ENCODE results near the gene SMC2.

SMC2 gene

DNA sequence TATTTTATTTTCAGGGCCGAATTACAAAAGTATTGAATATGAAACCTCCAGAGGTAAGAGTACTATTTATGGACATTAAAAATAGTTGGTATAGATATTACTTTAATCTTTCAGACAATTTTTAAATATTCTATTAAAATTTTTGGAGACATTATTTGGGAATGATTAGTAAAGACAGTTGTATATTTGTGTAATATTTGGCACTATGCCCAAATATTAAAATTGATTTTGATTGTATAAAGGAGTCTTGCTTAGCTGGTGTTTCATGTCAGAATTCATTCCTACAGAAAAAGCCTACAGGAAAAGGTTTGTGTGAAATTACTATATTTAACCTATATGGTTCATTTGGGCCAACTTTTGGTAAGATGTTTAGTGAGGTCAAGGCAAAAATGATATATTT is 5.5 kb downstream of the SMC2 start:
- H3K4me1 ChIP-seq (ENCODE audit: control insufficient read depth, insufficient read depth, low read depth, low read length): no peaks in the 10 kb centered on the region
- H3K18ac ChIP-seq (ENCODE audit: low read depth in 1 of 2, low read length in 2 of 2): no peak overlapping the region
- no peak overlapping the region for H2BK12ac ChIP-seq (ENCODE audit: low read length in 2 of 2)
- peaks cover 0 to 44% of the 10 kb centered on the region in 2 experiments for H3K36me3 ChIP-seq (ENCODE audit: control insufficient read depth in 1 of 2, insufficient read depth in 2 of 2, low read depth in 1 of 2, low read length in 2 of 2)
- peaks cover 3% of the 10 kb centered on the region for H3K79me1 ChIP-seq (replicated peaks; ENCODE audit: low read length, poor library complexity, severe bottlenecking)
- no peak overlapping the region for H2AFZ ChIP-seq (ENCODE audit: low read depth, low read length)
- H3K4me2 ChIP-seq (ENCODE audit: low read length, poor library complexity, severe bottlenecking): no peak overlapping the region
- H3K27me3 ChIP-seq (ENCODE audit: control insufficient read depth in 1 of 2, insufficient read depth in 1 of 2, low read length in 2 of 2): no peaks in the 10 kb centered on the region
- no peaks in the 10 kb centered on the region for H3K9me3 ChIP-seq (ENCODE audit: control insufficient read depth, low read length)
- DNase-seq: no peak
- H4K8ac ChIP-seq (ENCODE audit: low read length): no peak overlapping the region
- no peak overlapping the region for H4K91ac ChIP-seq (ENCODE audit: low read length)
- no peak overlapping the region for H3K9ac ChIP-seq (ENCODE audit: low read length)
- H2BK120ac ChIP-seq (ENCODE audit: low read depth, low read length): no peak overlapping the region
- no peak overlapping the region for H2AK5ac ChIP-seq (ENCODE audit: low read length, severe bottlenecking)
- no peak overlapping the region for H2BK5ac ChIP-seq (ENCODE audit: low read depth, low read length, poor library complexity, severe bottlenecking)
- no peak overlapping the region for H3K4ac ChIP-seq (ENCODE audit: low read depth in 1 of 2, low read length in 2 of 2)
- H3K4me3 ChIP-seq (ENCODE audit: insufficient read depth in 1 of 2, low read depth in 1 of 2, low read length in 2 of 2): no peak overlapping the region
- H3K14ac ChIP-seq (ENCODE audit: low read length in 2 of 2): no peak overlapping the region
- H3K23ac ChIP-seq (ENCODE audit: low read length in 2 of 2): no peak overlapping the region
- WGBS: no CpG with 5 or more reads among the region's 1 CpG
- no peak overlapping the region for H3K27ac ChIP-seq (ENCODE audit: low read length, poor library complexity, severe bottlenecking)
- H2BK15ac ChIP-seq (ENCODE audit: low read depth, poor library complexity, severe bottlenecking): no peak overlapping the region

DNA sequence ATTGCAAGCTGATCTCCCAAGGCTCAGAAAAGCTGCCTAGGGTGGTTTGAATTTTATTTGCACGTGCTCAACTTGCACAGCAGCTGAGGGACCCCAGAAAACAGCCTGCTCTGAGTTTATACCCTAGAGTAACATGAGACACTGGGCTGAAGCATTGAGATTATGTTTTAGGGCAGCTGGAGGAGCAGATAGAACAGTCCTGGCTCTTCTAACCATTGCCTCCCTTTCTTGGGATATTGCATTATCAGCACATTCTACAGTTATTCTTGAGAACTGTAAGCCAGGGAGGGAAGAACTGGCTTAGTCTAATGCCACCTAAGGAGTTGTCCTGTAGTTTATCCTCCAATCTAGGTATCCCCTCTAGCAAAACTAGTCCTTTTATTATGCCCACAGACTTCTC is 10.3 kb downstream of the SMC2 start:
- H3K4me3 ChIP-seq (ENCODE audit: insufficient read depth in 1 of 2, low read depth in 1 of 2, low read length in 2 of 2): no peak overlapping the region
- H3K23ac ChIP-seq (ENCODE audit: low read length in 2 of 2): no peak overlapping the region
- no peak overlapping the region for H3K9ac ChIP-seq (ENCODE audit: low read length)
- H3K4ac ChIP-seq (ENCODE audit: low read depth in 1 of 2, low read length in 2 of 2): no peak overlapping the region
- H2AFZ ChIP-seq (ENCODE audit: low read depth, low read length): no peak overlapping the region
- H4K8ac ChIP-seq (ENCODE audit: low read length): no peak overlapping the region
- H2BK120ac ChIP-seq (ENCODE audit: low read depth, low read length): no peak overlapping the region
- no peak overlapping the region for H3K27ac ChIP-seq (ENCODE audit: low read length, poor library complexity, severe bottlenecking)
- H4K91ac ChIP-seq (ENCODE audit: low read length): no peak overlapping the region
- no peaks in the 10 kb centered on the region for H3K79me1 ChIP-seq (replicated peaks; ENCODE audit: low read length, poor library complexity, severe bottlenecking)
- no peak overlapping the region for H2BK15ac ChIP-seq (ENCODE audit: low read depth, poor library complexity, severe bottlenecking)
- no peak overlapping the region for H2BK5ac ChIP-seq (ENCODE audit: low read depth, low read length, poor library complexity, severe bottlenecking)
- H3K18ac ChIP-seq (ENCODE audit: low read depth in 1 of 2, low read length in 2 of 2): no peak overlapping the region
- 48% methylated on average over 1 of the region's 1 CpG for WGBS
- no peak overlapping the region for H2BK12ac ChIP-seq (ENCODE audit: low read length in 2 of 2)
- no peak for DNase-seq
- H3K4me2 ChIP-seq (ENCODE audit: low read length, poor library complexity, severe bottlenecking): no peak overlapping the region
- peaks cover 3 to 83% of the 10 kb centered on the region in 2 experiments for H3K36me3 ChIP-seq (ENCODE audit: control insufficient read depth in 1 of 2, insufficient read depth in 2 of 2, low read depth in 1 of 2, low read length in 2 of 2)
- H2AK5ac ChIP-seq (ENCODE audit: low read length, severe bottlenecking): no peak overlapping the region
- H3K14ac ChIP-seq (ENCODE audit: low read length in 2 of 2): no peak overlapping the region
- H3K9me3 ChIP-seq (ENCODE audit: control insufficient read depth, low read length): no peaks in the 10 kb centered on the region
- H3K27me3 ChIP-seq (ENCODE audit: control insufficient read depth in 1 of 2, insufficient read depth in 1 of 2, low read length in 2 of 2): no peaks in the 10 kb centered on the region
- no peaks in the 10 kb centered on the region for H3K4me1 ChIP-seq (ENCODE audit: control insufficient read depth, insufficient read depth, low read depth, low read length)

DNA sequence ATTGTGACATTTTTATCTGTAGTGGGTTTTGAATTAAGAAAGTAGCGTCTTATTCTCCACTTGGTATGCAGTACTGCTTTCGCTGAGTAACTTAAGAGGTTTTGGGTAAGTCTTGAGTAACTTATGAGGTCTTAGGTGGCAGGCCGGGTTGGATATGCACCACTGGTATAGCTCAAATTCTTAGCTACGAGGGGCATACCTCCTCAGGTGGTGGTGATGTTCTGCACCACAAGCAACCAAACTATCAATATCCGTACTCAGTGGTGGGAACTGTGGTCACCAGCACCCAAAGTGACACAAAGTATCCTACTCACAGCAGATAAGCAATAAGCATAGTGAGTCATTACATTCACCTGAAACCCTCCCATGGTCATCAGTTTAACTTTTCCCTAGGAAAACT is 13.7 kb downstream of the SMC2 start:
- H4K91ac ChIP-seq (ENCODE audit: low read length): no peak overlapping the region
- 99% methylated on average over 5 of the region's 5 CpGs for WGBS
- no peak for DNase-seq

DNA sequence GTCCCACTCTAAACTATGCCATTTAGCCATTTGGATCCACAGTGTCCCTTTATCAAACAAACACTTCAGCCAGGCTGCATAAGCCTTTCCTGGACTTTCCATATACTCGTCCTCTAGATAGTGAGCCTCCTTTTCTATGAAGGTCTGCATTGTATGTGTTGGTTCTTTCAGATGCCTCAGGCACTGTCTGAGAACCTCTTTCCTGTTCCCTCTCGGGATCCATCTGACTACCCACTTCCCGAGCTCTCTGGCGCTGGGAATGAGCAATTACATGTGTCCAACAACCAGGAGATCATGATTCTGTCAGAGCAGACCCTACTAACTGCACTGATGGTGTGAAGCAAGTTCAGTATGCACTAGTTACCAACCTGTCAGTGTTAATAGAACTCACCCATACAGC is 14.2 kb downstream of the SMC2 start:
- Histone ChIP-seq H3K27me3 (ENCODE audit: control insufficient read depth in 1 of 2, insufficient read depth in 1 of 2, low read length in 2 of 2) (no peaks in the 10 kb centered on the region), H3K4me2 (ENCODE audit: low read length, poor library complexity, severe bottlenecking) (no peak overlapping the region)
- WGBS: 93% methylated on average over 4 of the region's 4 CpGs

More for the DNA sequence above, 13.7 kb downstream of the SMC2 start:
- Histone ChIP-seq H3K36me3 (ENCODE audit: control insufficient read depth in 1 of 2, insufficient read depth in 2 of 2, low read depth in 1 of 2, low read length in 2 of 2) (peaks cover 3 to 68% of the 10 kb centered on the region in 2 experiments), H3K4me2 (ENCODE audit: low read length, poor library complexity, severe bottlenecking) (no peak overlapping the region), H3K27me3 (ENCODE audit: control insufficient read depth in 1 of 2, insufficient read depth in 1 of 2, low read length in 2 of 2) (no peaks in the 10 kb centered on the region), H2AFZ (ENCODE audit: low read depth, low read length) (no peak overlapping the region), H2AK5ac (ENCODE audit: low read length, severe bottlenecking) (no peak overlapping the region), H3K23ac (ENCODE audit: low read length in 2 of 2) (no peak overlapping the region), H3K9me3 (ENCODE audit: control insufficient read depth, low read length) (no peaks in the 10 kb centered on the region), H2BK12ac (ENCODE audit: low read length in 2 of 2) (no peak overlapping the region), H3K14ac (ENCODE audit: low read length in 2 of 2) (no peak overlapping the region), H3K4me1 (ENCODE audit: control insufficient read depth, insufficient read depth, low read depth, low read length) (no peaks in the 10 kb centered on the region), H3K4ac (ENCODE audit: low read depth in 1 of 2, low read length in 2 of 2) (no peak overlapping the region), H4K8ac (ENCODE audit: low read length) (no peak overlapping the region), H2BK120ac (ENCODE audit: low read depth, low read length) (no peak overlapping the region), H3K4me3 (ENCODE audit: insufficient read depth in 1 of 2, low read depth in 1 of 2, low read length in 2 of 2) (no peak overlapping the region), H3K9ac (ENCODE audit: low read length) (no peak overlapping the region), H3K18ac (ENCODE audit: low read depth in 1 of 2, low read length in 2 of 2) (no peak overlapping the region), H3K27ac (ENCODE audit: low read length, poor library complexity, severe bottlenecking) (no peak overlapping the region), H2BK15ac (ENCODE audit: low read depth, poor library complexity, severe bottlenecking) (no peak overlapping the region), H2BK5ac (ENCODE audit: low read depth, low read length, poor library complexity, severe bottlenecking) (no peak overlapping the region), H3K79me1 (replicated peaks; ENCODE audit: low read length, poor library complexity, severe bottlenecking) (no peaks in the 10 kb centered on the region)

More for the DNA sequence above, 14.2 kb downstream of the SMC2 start:
- Histone ChIP-seq H3K9ac (ENCODE audit: low read length) (no peak overlapping the region), H3K4ac (ENCODE audit: low read depth in 1 of 2, low read length in 2 of 2) (no peak overlapping the region), H2BK15ac (ENCODE audit: low read depth, poor library complexity, severe bottlenecking) (no peak overlapping the region), H3K14ac (ENCODE audit: low read length in 2 of 2) (no peak overlapping the region), H2AFZ (ENCODE audit: low read depth, low read length) (no peak overlapping the region), H3K23ac (ENCODE audit: low read length in 2 of 2) (no peak overlapping the region), H3K79me1 (replicated peaks; ENCODE audit: low read length, poor library complexity, severe bottlenecking) (no peaks in the 10 kb centered on the region), H2AK5ac (ENCODE audit: low read length, severe bottlenecking) (no peak overlapping the region), H4K8ac (ENCODE audit: low read length) (no peak overlapping the region), H2BK120ac (ENCODE audit: low read depth, low read length) (no peak overlapping the region), H3K27ac (ENCODE audit: low read length, poor library complexity, severe bottlenecking) (no peak overlapping the region), H3K36me3 (ENCODE audit: control insufficient read depth in 1 of 2, insufficient read depth in 2 of 2, low read depth in 1 of 2, low read length in 2 of 2) (peaks cover 3 to 68% of the 10 kb centered on the region in 2 experiments), H2BK5ac (ENCODE audit: low read depth, low read length, poor library complexity, severe bottlenecking) (no peak overlapping the region), H4K91ac (ENCODE audit: low read length) (no peak overlapping the region), H3K9me3 (ENCODE audit: control insufficient read depth, low read length) (no peaks in the 10 kb centered on the region), H3K4me3 (ENCODE audit: insufficient read depth in 1 of 2, low read depth in 1 of 2, low read length in 2 of 2) (no peak overlapping the region), H3K4me1 (ENCODE audit: control insufficient read depth, insufficient read depth, low read depth, low read length) (no peaks in the 10 kb centered on the region), H2BK12ac (ENCODE audit: low read length in 2 of 2) (no peak overlapping the region), H3K18ac (ENCODE audit: low read depth in 1 of 2, low read length in 2 of 2) (no peak overlapping the region)
- no peak for DNase-seq
